ENCODE results near the gene MTG1.

DNA sequence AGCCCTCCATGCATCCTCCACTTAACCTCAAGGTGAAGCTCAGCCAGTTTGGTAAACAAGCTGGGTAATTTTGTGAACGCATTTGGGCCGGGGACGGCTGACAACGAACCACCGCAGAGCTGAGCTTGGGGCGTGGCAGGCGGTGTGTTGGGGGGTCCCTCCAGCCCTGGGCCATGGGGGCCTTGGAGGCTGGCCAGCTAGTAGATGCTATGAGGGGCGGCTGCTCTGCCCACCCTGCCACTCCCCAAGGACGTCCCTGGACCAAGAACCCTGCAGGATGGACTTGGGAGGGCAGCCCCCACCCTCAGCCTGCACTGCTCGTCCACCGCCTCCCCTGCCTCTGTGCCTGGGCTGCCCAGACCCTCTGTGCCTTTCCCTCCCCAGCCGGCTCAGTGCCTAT is 47.8 kb downstream of the MTG1 start:
- TF ChIP-seq, protein P1, sequence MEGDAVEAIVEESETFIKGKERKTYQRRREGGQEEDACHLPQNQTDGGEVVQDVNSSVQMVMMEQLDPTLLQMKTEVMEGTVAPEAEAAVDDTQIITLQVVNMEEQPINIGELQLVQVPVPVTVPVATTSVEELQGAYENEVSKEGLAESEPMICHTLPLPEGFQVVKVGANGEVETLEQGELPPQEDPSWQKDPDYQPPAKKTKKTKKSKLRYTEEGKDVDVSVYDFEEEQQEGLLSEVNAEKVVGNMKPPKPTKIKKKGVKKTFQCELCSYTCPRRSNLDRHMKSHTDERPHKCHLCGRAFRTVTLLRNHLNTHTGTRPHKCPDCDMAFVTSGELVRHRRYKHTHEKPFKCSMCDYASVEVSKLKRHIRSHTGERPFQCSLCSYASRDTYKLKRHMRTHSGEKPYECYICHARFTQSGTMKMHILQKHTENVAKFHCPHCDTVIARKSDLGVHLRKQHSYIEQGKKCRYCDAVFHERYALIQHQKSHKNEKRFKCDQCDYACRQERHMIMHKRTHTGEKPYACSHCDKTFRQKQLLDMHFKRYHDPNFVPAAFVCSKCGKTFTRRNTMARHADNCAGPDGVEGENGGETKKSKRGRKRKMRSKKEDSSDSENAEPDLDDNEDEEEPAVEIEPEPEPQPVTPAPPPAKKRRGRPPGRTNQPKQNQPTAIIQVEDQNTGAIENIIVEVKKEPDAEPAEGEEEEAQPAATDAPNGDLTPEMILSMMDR (IDR thresholded peaks at IDR 0.05), result no peak
- no peak for TF ChIP-seq POLR2A (IDR thresholded peaks at IDR 0.05)
